HG03045 (cell line): ENCODE data around the gene STEAP1.

ENCODE experiments used
- ATAC-seq: cut with Tn5 transposase; IDR thresholded peaks from one replicate; pipeline ENCODE4 v1.9.1; 2021; ENCODE audit warnings: mild to moderate bottlenecking, moderate library complexity; ENCODE audit not compliant: unreplicated experiment

The STEAP1 gene

GRCh38 chr7:90210981-90211380 lies 56.7 kb downstream of the STEAP1 start:
- ATAC-seq: no peak

GRCh38 chr7:90211391-90212148 lies 57.3 kb downstream of the STEAP1 start, which contains the start of gene STEAP2:
Gene STEAP2, plus strand, starts transcription at chr7:90211740. Its CDS starts 13,343 bp downstream, at chr7:90225083.
- ATAC-seq: peak; percentile 95

- ATAC-seq: no peak
Measured at GRCh38 chr7:90212149-90212495, 57.9 kb downstream of the STEAP1 start.

- no peak for ATAC-seq
Measured at GRCh38 chr7:90213521-90213920, 59.3 kb downstream of the STEAP1 start.
